K562 (cell line): ENCODE data around the gene CMTM1. TPM values are rescaled to one million over a fixed set of nuclear protein-coding genes. Genes with fewer than 3 reads are reported as not detected.

Experiments used
- BRCA1 ChIP-seq, 2 experiments: fragments of 450-650 bp in 1 of 2; sonication (generic) in 1 of 2; formaldehyde crosslinking in 1 of 2; IDR thresholded peaks; 2 replicates each; pipeline versions ENCODE4 v1.5.0 to v1.6.1; 2017 to 2020; ENCODE audit warnings: mild to moderate bottlenecking in 1 of 2, missing genetic modification reagents in 1 of 2
- CBX3 ChIP-seq, 2 experiments: IDR thresholded peaks; 1 replicate in 1 of 2; 2 replicates in 1 of 2; pipeline ENCODE4 v1.6.1; 2012; ENCODE audit warnings: inconsistent platforms in 2 of 2, low read length in 2 of 2, borderline replicate concordance in 1 of 2, control low read depth in 1 of 2
- ELK3 ChIP-seq: fragments of 450-650 bp; formaldehyde crosslinking; IDR thresholded peaks from 2 replicates; pipeline ENCODE4 v1.4.0; 2020; ENCODE audit warnings: mild to moderate bottlenecking
- GTF2E2 ChIP-seq: fragments of 200-800 bp; sonication (Bioruptor generic); IDR thresholded peaks from 2 replicates; pipeline ENCODE4 v1.6.1; 2016; ENCODE audit warnings: missing genetic modification characterization, missing compliant biosample characterization
- IRF1 ChIP-seq: sonication (generic); formaldehyde crosslinking; IDR thresholded peaks from 2 replicates; pipeline ENCODE4 v1.8.0; 2022; ENCODE audit warnings: missing genetic modification reagents, mild to moderate bottlenecking, borderline replicate concordance
- NFIC ChIP-seq: fragments of 450-650 bp; IDR thresholded peaks from 2 replicates; pipeline ENCODE4 v1.6.1; 2017; ENCODE audit warnings: mild to moderate bottlenecking, inconsistent platforms
- NFIX ChIP-seq: fragments of 250-450 bp; sonication (Bioruptor Pico); IDR thresholded peaks from 2 replicates; pipeline ENCODE4 v1.4.0; 2020; ENCODE audit warnings: low read depth, mild to moderate bottlenecking, moderate library complexity
- NFYB ChIP-seq: IDR thresholded peaks from 2 replicates; pipeline ENCODE4 v1.6.1; 2011; ENCODE audit warnings: mild to moderate bottlenecking, moderate library complexity; ENCODE audit not compliant: insufficient read length; ENCODE audit errors: extremely low read depth
- RBM14 ChIP-seq: fragments of 200-400 bp; formaldehyde crosslinking; IDR thresholded peaks from 2 replicates; pipeline ENCODE4 v1.6.1; 2018; ENCODE audit warnings: low read depth, mild to moderate bottlenecking, low read length, moderate library complexity, borderline replicate concordance; ENCODE audit not compliant: insufficient read depth
- RREB1 ChIP-seq: fragments of 250-450 bp; sonication (Bioruptor Pico); IDR thresholded peaks from 2 replicates; pipeline ENCODE4 v1.4.0; 2020
- STAT5B ChIP-seq: fragments of 250-450 bp; sonication (Bioruptor Pico); IDR thresholded peaks from 2 replicates; pipeline ENCODE4 v1.8.0; 2021; ENCODE audit warnings: mild to moderate bottlenecking, inconsistent platforms
- THAP7 ChIP-seq: fragments of 250-450 bp; sonication (Bioruptor Pico); IDR thresholded peaks from 2 replicates; pipeline ENCODE4 v1.5.0; 2021
- UBTF ChIP-seq, 2 experiments: IDR thresholded peaks; 2 replicates each; pipeline ENCODE4 v1.6.1; 2012; ENCODE audit warnings: improper control_type of control experiment in 2 of 2, low read depth in 2 of 2, low read length in 2 of 2, borderline replicate concordance in 1 of 2
- ZNF253 ChIP-seq: fragments of 250-450 bp; sonication (Bioruptor Pico); conservative IDR thresholded peaks from 2 replicates; pipeline ENCODE4 v1.6.1; 2021; ENCODE audit warnings: mild to moderate bottlenecking
- polyA plus RNA-seq, 8 experiments: library from polyadenylated mRNA; depleted of rRNA in 4 of 8; stranded (reverse) in 5 of 8; unstranded in 3 of 8; fragments of >200 nt; fragmentation: Nextera tagmentation in 2 of 8; fragmentation: Illumina TruSeq in 1 of 8; extraction: Ambion mirVana in 2 of 8; extraction: Trizol in 1 of 8; gene quantifications; 2 replicates each; pipeline versions ENCODE4 v1.2.1 to v1.2.3, GENCODE V29; 2011 to 2014; ENCODE audit warnings: inconsistent platforms in 1 of 8, missing spikeins in 1 of 8
- total RNA-seq, 7 experiments: library from RNA; depleted of rRNA in 6 of 7; stranded (reverse); fragments of >200 nt in 6 of 7; fragmentation: Illumina TruSeq in 2 of 7; extraction: Trizol in 2 of 7; gene quantifications; 2 replicates each; pipeline versions ENCODE4 v1.2.1 to v1.2.3, GENCODE V29; 2011 to 2021; ENCODE audit warnings: low replicate concordance in 1 of 7

The CMTM1 gene
- total and polyA plus RNA-seq, 9 of the 15 experiments (the other 6 are each of a cell fraction or from before 2014, with no cell fraction given): 0.25 to 2.6 (median 1.1) TPM; not detected in 2

GRCh38 chr16:66551788-66552285 lies 14.4 kb upstream of the CMTM1 start (continued):
- TF ChIP-seq RREB1 (CRISPR knock-in tag): no peak
- TF ChIP-seq ZNF253: no peak
- TF ChIP-seq NFYB: no peak
- peak; percentile 51; the same call in 1 of the 2 replicates for TF ChIP-seq THAP7 (CRISPR knock-in tag)
- TF ChIP-seq IRF1 (CRISPR knock-in tag): no peak
- no peak for TF ChIP-seq BRCA1 (IDR thresholded peaks at IDR 0.05)
- TF ChIP-seq BRCA1 (CRISPR knock-in tag; IDR thresholded peaks at IDR 0.05): no peak
- no peak for TF ChIP-seq NFIX (CRISPR knock-in tag)
- TF ChIP-seq UBTF (IDR thresholded peaks at IDR 0.05; ENCODE audit: borderline replicate concordance in 1 of 2, low read depth in 2 of 2, low read length in 2 of 2): 0 out of 4 replicates have a peak, but pooled peaks of 1 of the 2 experiments have one; percentile 5
- no peak for TF ChIP-seq NFIC
- no peak; the same call in 1 of the 2 replicates for TF ChIP-seq GTF2E2 (tag)
- TF ChIP-seq RBM14: no peak
- no peak for TF ChIP-seq CBX3 (IDR thresholded peaks at IDR 0.05; ENCODE audit: borderline replicate concordance in 1 of 2, low read length in 2 of 2)
- no peak for TF ChIP-seq STAT5B (CRISPR knock-in tag)
- TF ChIP-seq ELK3 (CRISPR knock-in tag): no peak
